ENCODE data around the gene FXYD5. TPM values are rescaled to one million over a fixed set of nuclear protein-coding genes. Genes with fewer than 3 reads are reported as not detected.

FXYD5 gene
- total and polyA plus RNA-seq, 10 of the 15 experiments (the other 5 are each of a cell fraction or from before 2014, with no cell fraction given): 30.0 to 159 (median 93.9) TPM

- Histone ChIP-seq H3K79me2 (ENCODE audit: control insufficient read depth, insufficient read depth, low read length) (no peaks in the 10 kb centered on the region), H3K36me3 (ENCODE audit: control insufficient read depth in 2 of 2, insufficient read depth in 2 of 2, low read length in 1 of 2) (no peaks in the 10 kb centered on the region), H3K4me1 (ENCODE audit: control insufficient read depth, insufficient read depth, low read length) (no peaks in the 10 kb centered on the region), H3K27ac (ENCODE audit: control insufficient read depth, insufficient read depth) (no peak overlapping the region), H3K9ac (ENCODE audit: control insufficient read depth, insufficient read depth, low read length) (no peak overlapping the region), H3K4me3 (no peak overlapping the region), H3K9me3 (replicated peaks; ENCODE audit: control insufficient read depth, insufficient read depth, low read length) (no peaks in the 10 kb centered on the region; the same call in 2 of the 3 replicates), H3K4me2 (ENCODE audit: control insufficient read depth, insufficient read depth) (no peak overlapping the region), H2AFZ (ENCODE audit: control insufficient read depth, low read depth, low read length) (no peak overlapping the region), H3K27me3 (replicated peaks in 1 of 2; ENCODE audit: control insufficient read depth in 2 of 2, insufficient read depth in 2 of 2, low read length in 1 of 2) (peaks cover 0 to 2% of the 10 kb centered on the region in 2 experiments; a peak in 1 of 4 replicates), H4K20me1 (ENCODE audit: control insufficient read depth, insufficient read depth) (no peaks in the 10 kb centered on the region)
- FAIRE-seq (no peak), DNase-seq (ENCODE audit: low read depth, low spot score) (no peak), ATAC-seq (no peak)
- CTCF ChIA-PET: interaction anchor here (1.2 kb wide), 1 partner anchor 29 kb away, joined by 5 read pairs; no protein-coding TSS in a partner anchor
- TF ChIP-seq FOXM1 (IDR thresholded peaks at IDR 0.05; ENCODE audit: low read depth, low read length): no peak
- TF ChIP-seq ELK1 (IDR thresholded peaks at IDR 0.05; ENCODE audit: low read depth, low read length): no peak
- no peak for TF ChIP-seq BCLAF1 (IDR thresholded peaks at IDR 0.05)
- TF ChIP-seq JUND (IDR thresholded peaks at IDR 0.05; ENCODE audit: low read depth, low read length): no peak
- TF ChIP-seq HDAC2 (IDR thresholded peaks at IDR 0.05): no peak
- POLR2A ChIA-PET: no interaction called here
- no TSS peak for BruUV-seq (replicated peaks)
- SMC1A ChIA-PET (ENCODE audit: uncharacterized antibody, unreplicated experiment): no interaction called here
- RAD21 ChIA-PET (ENCODE audit: unreplicated experiment): no interaction called here
- in situ Hi-C loops (cut with MboI) (no loop called here), intact Hi-C loops (cut with micrococcal nuclease; ENCODE audit: unreplicated experiment) (no loop called here)
- 48% methylated on average over 10 of the region's 11 CpGs for WGBS (ENCODE audit: insufficient coverage, insufficient replicate concordance, low lambda C conversion rate, missing lambda C conversion rate)
Measured at GRCh38 chr19:35108730-35109129, 45.8 kb upstream of the FXYD5 start.

Data from GM12878 (cell line).